ENCODE measurements around the gene ZNF112. TPM values are rescaled to one million over a fixed set of nuclear protein-coding genes. Genes with fewer than 3 reads are reported as not detected.
A peak's percentile ranks its signal among the peaks of the same experiment; 100 is the strongest.
"Not testable (repeated sequence)": the region's sequence is repeated elsewhere in the genome, so short reads cannot be mapped to it uniquely, and the experiment has no call there.

The ZNF112 gene
- polyA plus RNA-seq, 1 of the 3 experiments (the other 2 are of a cell fraction): 2.5 TPM

GRCh38 chr19:44401139-44402115 lies 44.9 kb upstream of the ZNF112 start, which contains the start of gene ZNF285 (continued):
- TF ChIP-seq EP300 (IDR thresholded peaks at IDR 0.05; ENCODE audit: borderline replicate concordance in 1 of 2, low read depth in 1 of 2, low read length in 1 of 2) (no peak), ELF1 (IDR thresholded peaks at IDR 0.05) (peak; percentile 84), NRF1 (IDR thresholded peaks at IDR 0.05; ENCODE audit: low read depth, low read length) (peak; percentile 93), SMC3 (IDR thresholded peaks at IDR 0.05; ENCODE audit: low read depth, low read length) (no peak), IRF3 (IDR thresholded peaks at IDR 0.05; ENCODE audit: low read depth, low read length) (no peak), GABPA (IDR thresholded peaks at IDR 0.05; ENCODE audit: low read depth) (peak; percentile 71), USF1 (IDR thresholded peaks at IDR 0.05; ENCODE audit: borderline replicate concordance, low read depth) (no peak), JUND (IDR thresholded peaks at IDR 0.05) (no peak), EZH2phosphoT487 (IDR thresholded peaks at IDR 0.05; ENCODE audit: borderline replicate concordance, low read depth) (no peak), CHD2 (IDR thresholded peaks at IDR 0.05; ENCODE audit: low read length, partially characterized antibody) (peak; percentile 57), FOSL2 (IDR thresholded peaks at IDR 0.05; ENCODE audit: borderline replicate concordance, low read depth) (no peak)

- H3K4me3 ChIP-seq (ENCODE audit: low read depth in 2 of 2, low read length in 1 of 2); H3F3A ChIP-seq (replicated peaks; ENCODE audit: insufficient read depth); H3K9me2 ChIP-seq; H3K4me1 ChIP-seq (ENCODE audit: control insufficient read depth in 1 of 2, insufficient read depth in 2 of 2, low read depth in 1 of 2, low read length in 1 of 2); H4K20me1 ChIP-seq (ENCODE audit: insufficient read depth); H3K79me2 ChIP-seq (ENCODE audit: insufficient read depth); DNase-seq; H3K9me3 ChIP-seq; POLR2A ChIA-PET; H3K27ac ChIP-seq (ENCODE audit: low read depth in 2 of 2, low read length in 1 of 2); H3K27me3 ChIP-seq (ENCODE audit: insufficient read depth); H3K4me2 ChIP-seq; H2AFZ ChIP-seq (ENCODE audit: low read depth); H3K36me3 ChIP-seq (replicated peaks in 1 of 2; ENCODE audit: control insufficient read depth in 1 of 2, insufficient read depth in 2 of 2, low read length in 1 of 2); CTCF ChIA-PET; H3K9ac ChIP-seq: not testable (repeated sequence)
- WGBS (ENCODE audit: low lambda C conversion rate): 72% methylated on average over 4 of the region's 4 CpGs
Measured at GRCh38 chr19:44389268-44389667, 32.8 kb upstream of the ZNF112 start.

- Histone ChIP-seq H3K36me3 (replicated peaks in 1 of 2; ENCODE audit: control insufficient read depth in 1 of 2, insufficient read depth in 2 of 2, low read length in 1 of 2) (no peaks in the 10 kb centered on the region), H3K27me3 (ENCODE audit: insufficient read depth) (no peaks in the 10 kb centered on the region), H3F3A (replicated peaks; ENCODE audit: insufficient read depth) (no peaks in the 10 kb centered on the region), H3K4me3 (ENCODE audit: low read depth in 2 of 2, low read length in 1 of 2) (no peak overlapping the region), H3K9me2 (no peaks in the 10 kb centered on the region; the same call in 1 of the 2 replicates), H3K4me1 (ENCODE audit: control insufficient read depth in 1 of 2, insufficient read depth in 2 of 2, low read depth in 1 of 2, low read length in 1 of 2) (no peaks in the 10 kb centered on the region), H3K27ac (ENCODE audit: low read depth in 2 of 2, low read length in 1 of 2) (no peak overlapping the region), H4K20me1 (ENCODE audit: insufficient read depth) (no peaks in the 10 kb centered on the region), H3K4me2 (no peak overlapping the region), H3K9me3 (no peaks in the 10 kb centered on the region), H2AFZ (ENCODE audit: low read depth) (no peak overlapping the region), H3K79me2 (ENCODE audit: insufficient read depth) (no peaks in the 10 kb centered on the region), H3K9ac (no peak overlapping the region)
- no peak for DNase-seq
- 27% methylated on average over 2 of the region's 2 CpGs for WGBS (ENCODE audit: low lambda C conversion rate)
- CTCF ChIA-PET: no interaction called here
- no peak for TF ChIP-seq NFIC (IDR thresholded peaks at IDR 0.05; ENCODE audit: borderline replicate concordance)
- no peak for TF ChIP-seq TAF1 (IDR thresholded peaks at IDR 0.05; ENCODE audit: borderline replicate concordance, low read depth, low read length)
- no peak for TF ChIP-seq ZBTB33 (IDR thresholded peaks at IDR 0.05; ENCODE audit: borderline replicate concordance, low read depth)
- no peak for TF ChIP-seq GABPA (IDR thresholded peaks at IDR 0.05; ENCODE audit: low read depth)
- no peak for TF ChIP-seq MXI1 (IDR thresholded peaks at IDR 0.05; ENCODE audit: low read depth, low read length)
- TF ChIP-seq MEF2A (IDR thresholded peaks at IDR 0.05; ENCODE audit: borderline replicate concordance, low read depth): no peak
- TF ChIP-seq PBX3 (IDR thresholded peaks at IDR 0.05): no peak
- no peak for TF ChIP-seq SMC3 (IDR thresholded peaks at IDR 0.05; ENCODE audit: low read depth, low read length)
- TF ChIP-seq EP300 (IDR thresholded peaks at IDR 0.05; ENCODE audit: borderline replicate concordance in 1 of 2, low read depth in 1 of 2, low read length in 1 of 2): no peak
- POLR2A ChIA-PET: no interaction called here
Measured at GRCh38 chr19:44374789-44375188, 18.3 kb upstream of the ZNF112 start.

Data from SK-N-SH (cell line).